OCI-LY1 (cell line): ENCODE measurements around the gene DENND1A.
A peak's percentile ranks its signal among the peaks of the same experiment; 100 is the strongest.

Experiments used
- H2AFZ ChIP-seq: fragments of 200-600 bp; sonication (generic), shearing (Covaris generic); 2 replicates; pipeline ENCODE4 v1.6.0; 2014; ENCODE audit warnings: antibody characterized with exemption, mild to moderate bottlenecking, low read length
- H3F3A ChIP-seq: fragments of 200-600 bp; sonication (generic), shearing (Covaris generic); 2 replicates; pipeline ENCODE4 v1.6.0; 2014; ENCODE audit warnings: mild to moderate bottlenecking, antibody characterized with exemption, low read length, moderate library complexity; ENCODE audit not compliant: insufficient read depth
- H3K27ac ChIP-seq: fragments of 200-600 bp; sonication (generic); 2 replicates; pipeline ENCODE4 v1.5.1; 2014; ENCODE audit warnings: low read length, mixed run types, mild to moderate bottlenecking, low read depth; ENCODE audit not compliant: poor library complexity, severe bottlenecking
- H3K27me3 ChIP-seq: fragments of 200-600 bp; sonication (generic); 2 replicates; pipeline ENCODE4 v1.6.0; 2014; ENCODE audit warnings: antibody characterized with exemption, mild to moderate bottlenecking, low read length, moderate library complexity; ENCODE audit not compliant: insufficient read depth
- H3K36me3 ChIP-seq: fragments of 200-600 bp; sonication (generic); 2 replicates; pipeline ENCODE4 v1.6.1; 2014; ENCODE audit warnings: mild to moderate bottlenecking, antibody characterized with exemption, low read length, moderate library complexity, mixed read lengths; ENCODE audit not compliant: insufficient read depth
- H3K4me1 ChIP-seq: fragments of 200-600 bp; sonication (generic); 2 replicates; pipeline ENCODE4 v1.5.1; 2014; ENCODE audit warnings: mild to moderate bottlenecking, low read length, moderate library complexity; ENCODE audit not compliant: insufficient read depth, severe bottlenecking
- H3K4me2 ChIP-seq: fragments of 200-600 bp; sonication (generic), shearing (Covaris generic); 2 replicates; pipeline ENCODE4 v1.6.1; 2014; ENCODE audit warnings: low read length
- H3K4me3 ChIP-seq: fragments of 200-600 bp; sonication (generic); 2 replicates; pipeline ENCODE4 v1.5.1; 2014; ENCODE audit warnings: low read length, low read depth, mild to moderate bottlenecking, mixed read lengths; ENCODE audit not compliant: poor library complexity, severe bottlenecking
- H3K79me2 ChIP-seq: fragments of 200-600 bp; shearing (Covaris generic); 2 replicates; pipeline ENCODE4 v1.6.1; 2016; ENCODE audit warnings: mixed run types, low read length, mixed read lengths; ENCODE audit not compliant: insufficient read depth
- H3K9ac ChIP-seq: fragments of 200-600 bp; sonication (generic), shearing (Covaris generic); 2 replicates; pipeline ENCODE4 v1.6.1; 2014; ENCODE audit warnings: mild to moderate bottlenecking, low read length, mixed read lengths
- H3K9me2 ChIP-seq: fragments of 200-600 bp; sonication (generic), shearing (Covaris generic); 2 replicates; pipeline ENCODE4 v1.6.1; 2014; ENCODE audit warnings: low read depth, mild to moderate bottlenecking, low read length, mixed read lengths
- H3K9me3 ChIP-seq: fragments of 200-600 bp; shearing (Covaris generic); 2 replicates; pipeline ENCODE4 v1.6.1; 2014; ENCODE audit warnings: low read length, mixed read lengths
- H4K20me1 ChIP-seq: fragments of 200-600 bp; sonication (generic), shearing (Covaris generic); 2 replicates; pipeline ENCODE4 v1.6.0; 2016; ENCODE audit warnings: mild to moderate bottlenecking, low read length; ENCODE audit not compliant: insufficient read depth
- EZH2 ChIP-seq: fragments of 200-600 bp; sonication (generic), shearing (Covaris generic); IDR thresholded peaks from 2 replicates; pipeline ENCODE4 v1.8.0; 2017; ENCODE audit warnings: borderline replicate concordance, mixed run types, mild to moderate bottlenecking, antibody characterized with exemption, low read length, moderate library complexity, mixed read lengths
- TF ChIP-seq, protein P1 (sequence below): fragments of 200-600 bp; sonication (generic), shearing (Covaris generic); IDR thresholded peaks from 2 replicates; pipeline ENCODE4 v1.5.1; 2017; ENCODE audit warnings: mild to moderate bottlenecking, antibody characterized with exemption, low read length, moderate library complexity, mixed read lengths

DENND1A gene

DNA sequence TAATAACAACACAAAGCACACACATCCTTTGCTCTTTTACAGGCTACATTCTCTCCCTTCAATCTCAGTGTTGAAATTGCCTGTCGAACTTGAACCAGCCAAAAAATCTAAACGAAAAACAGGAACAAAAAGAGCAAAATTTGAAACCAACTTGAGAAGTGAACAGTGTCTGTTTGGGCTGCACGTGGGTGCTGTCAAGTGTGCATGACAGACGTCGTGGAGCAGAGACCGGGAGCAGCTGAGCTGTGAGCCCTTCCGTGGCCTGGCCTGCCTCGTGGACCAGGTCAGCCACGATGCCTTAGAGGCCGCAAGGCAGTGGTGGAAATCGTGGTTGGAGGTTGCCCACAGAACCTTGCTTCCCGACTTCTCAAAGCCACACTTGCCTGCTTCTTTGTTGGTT, 34.8 kb upstream of the DENND1A start:
- H3K27me3 ChIP-seq, result no peaks in the 10 kb centered on the region; the same call in 1 of the 2 replicates
- H3K79me2 ChIP-seq, result no peaks in the 10 kb centered on the region
- H3K4me2 ChIP-seq, result no peak overlapping the region
- no peak overlapping the region for H3K4me3 ChIP-seq
- no peaks in the 10 kb centered on the region for H4K20me1 ChIP-seq
- TF ChIP-seq, protein P1, sequence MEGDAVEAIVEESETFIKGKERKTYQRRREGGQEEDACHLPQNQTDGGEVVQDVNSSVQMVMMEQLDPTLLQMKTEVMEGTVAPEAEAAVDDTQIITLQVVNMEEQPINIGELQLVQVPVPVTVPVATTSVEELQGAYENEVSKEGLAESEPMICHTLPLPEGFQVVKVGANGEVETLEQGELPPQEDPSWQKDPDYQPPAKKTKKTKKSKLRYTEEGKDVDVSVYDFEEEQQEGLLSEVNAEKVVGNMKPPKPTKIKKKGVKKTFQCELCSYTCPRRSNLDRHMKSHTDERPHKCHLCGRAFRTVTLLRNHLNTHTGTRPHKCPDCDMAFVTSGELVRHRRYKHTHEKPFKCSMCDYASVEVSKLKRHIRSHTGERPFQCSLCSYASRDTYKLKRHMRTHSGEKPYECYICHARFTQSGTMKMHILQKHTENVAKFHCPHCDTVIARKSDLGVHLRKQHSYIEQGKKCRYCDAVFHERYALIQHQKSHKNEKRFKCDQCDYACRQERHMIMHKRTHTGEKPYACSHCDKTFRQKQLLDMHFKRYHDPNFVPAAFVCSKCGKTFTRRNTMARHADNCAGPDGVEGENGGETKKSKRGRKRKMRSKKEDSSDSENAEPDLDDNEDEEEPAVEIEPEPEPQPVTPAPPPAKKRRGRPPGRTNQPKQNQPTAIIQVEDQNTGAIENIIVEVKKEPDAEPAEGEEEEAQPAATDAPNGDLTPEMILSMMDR, result no peak
- no peak for TF ChIP-seq EZH2
- no peaks in the 10 kb centered on the region for H3K36me3 ChIP-seq
- no peaks in the 10 kb centered on the region for H3K4me1 ChIP-seq
- H3K27ac ChIP-seq, result no peak overlapping the region
- H3K9ac ChIP-seq, result no peak overlapping the region
- H3F3A ChIP-seq, result no peaks in the 10 kb centered on the region
- no peaks in the 10 kb centered on the region for H3K9me3 ChIP-seq
- no peaks in the 10 kb centered on the region for H3K9me2 ChIP-seq
- no peak overlapping the region for H2AFZ ChIP-seq

- H3K9ac ChIP-seq, result no peak overlapping the region
- H2AFZ ChIP-seq, result no peak overlapping the region
- H3K27ac ChIP-seq, result no peak overlapping the region
- no peaks in the 10 kb centered on the region for H3K36me3 ChIP-seq
- no peaks in the 10 kb centered on the region for H3K9me2 ChIP-seq
- H3K27me3 ChIP-seq, result no peaks in the 10 kb centered on the region; the same call in 1 of the 2 replicates
- no peaks in the 10 kb centered on the region for H3K4me1 ChIP-seq
- no peak overlapping the region for H3K4me2 ChIP-seq
- H3K4me3 ChIP-seq, result no peak overlapping the region
- TF ChIP-seq EZH2, result no peak
- TF ChIP-seq, protein P1, result no peak
- H3F3A ChIP-seq, result no peaks in the 10 kb centered on the region
- no peaks in the 10 kb centered on the region for H3K9me3 ChIP-seq
- H4K20me1 ChIP-seq, result no peaks in the 10 kb centered on the region
- H3K79me2 ChIP-seq, result no peaks in the 10 kb centered on the region
These were observed 31.0 kb upstream of the DENND1A start for GRCh38 chr9:123960965-123961364.

DNA sequence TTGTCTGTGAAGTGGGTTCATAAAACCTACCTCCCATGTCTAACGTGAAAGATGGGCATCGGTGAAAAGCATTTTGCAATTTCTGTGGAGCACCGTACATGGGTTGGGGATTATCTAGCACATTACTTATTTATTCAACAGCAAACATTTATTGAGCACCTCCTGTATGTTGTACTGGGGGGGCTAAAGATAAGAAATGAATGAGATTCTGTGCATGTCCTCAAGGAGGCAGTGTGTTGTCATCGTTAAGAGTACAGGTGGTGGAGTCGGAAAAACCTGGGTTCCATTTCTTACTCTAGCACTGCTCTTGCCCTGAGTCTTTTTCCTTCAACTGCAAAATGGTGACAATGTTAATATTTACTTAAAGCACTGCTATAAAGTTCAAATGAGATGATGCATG, 30.4 kb upstream of the DENND1A start:
- Histone ChIP-seq H3K79me2 (no peaks in the 10 kb centered on the region), H3K27ac (no peak overlapping the region), H3K27me3 (no peaks in the 10 kb centered on the region; the same call in 1 of the 2 replicates), H4K20me1 (no peaks in the 10 kb centered on the region), H3K9ac (no peak overlapping the region), H3K4me1 (no peaks in the 10 kb centered on the region), H3F3A (no peaks in the 10 kb centered on the region), H2AFZ (no peak overlapping the region), H3K36me3 (no peaks in the 10 kb centered on the region), H3K9me2 (no peaks in the 10 kb centered on the region), H3K4me3 (no peak overlapping the region), H3K4me2 (no peak overlapping the region), H3K9me3 (no peaks in the 10 kb centered on the region)
- no peak for TF ChIP-seq EZH2
- TF ChIP-seq, protein P1, result peak; percentile 65
